HG03025 (cell line): Measurements from ENCODE around the gene MOSPD2.

Source experiments
- ATAC-seq: cut with Tn5 transposase; IDR thresholded peaks from one replicate; pipeline ENCODE4 v1.9.1; 2021; ENCODE audit warnings: mild to moderate bottlenecking, moderate library complexity; ENCODE audit not compliant: unreplicated experiment, low FRiP score

Gene MOSPD2

DNA sequence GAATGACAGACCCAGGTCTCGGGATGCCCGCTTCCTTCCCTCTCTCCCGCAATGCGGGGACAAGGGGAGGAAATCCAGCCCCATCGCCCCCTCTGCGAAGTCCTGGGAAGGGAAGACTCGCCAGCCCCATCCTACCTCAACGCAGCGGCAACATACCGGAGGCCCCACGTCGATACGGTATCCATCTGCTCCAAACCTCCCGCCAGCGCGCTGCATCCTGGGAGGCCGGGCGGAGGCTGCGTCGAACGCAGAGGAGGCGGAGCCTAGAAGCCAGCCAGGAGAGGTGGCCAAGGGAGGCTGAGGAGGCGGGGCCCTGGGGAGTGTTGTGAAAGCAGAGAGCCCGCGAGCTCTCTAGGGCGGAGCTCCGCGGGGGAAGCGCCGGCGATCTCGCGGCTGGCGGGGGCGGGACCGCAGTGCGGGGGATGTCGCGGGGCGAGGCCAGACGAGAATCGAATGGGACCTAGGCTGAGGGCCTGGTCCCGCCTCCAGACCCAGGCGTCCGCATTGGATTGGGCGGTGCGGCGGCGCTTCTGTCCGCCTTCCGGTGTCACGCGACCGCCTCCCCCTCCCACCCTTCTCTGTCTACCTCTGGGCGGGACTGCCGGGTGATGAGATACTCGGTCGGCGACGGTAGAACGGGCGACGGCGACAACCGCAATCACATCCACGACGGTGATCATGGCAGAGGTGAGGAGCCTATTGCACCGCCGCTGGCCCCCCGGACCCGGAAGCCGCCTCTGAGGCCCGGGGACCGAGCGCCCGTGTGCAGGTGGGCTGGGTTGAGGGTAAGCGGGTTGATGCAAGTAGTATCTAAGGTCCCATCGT lies at the start of gene MOSPD2, which contains the start of gene FANCB:
Gene MOSPD2, plus strand, starts transcription at position 571 of the 825 bp plus-strand sequence. Its CDS starts 108 bp downstream, at position 679.
Gene FANCB, minus strand, starts transcription at position 219 of the 825 bp plus-strand sequence. CDS start 7,559 bp downstream, outside the sequence.
- ATAC-seq = peak; percentile 98

DNA sequence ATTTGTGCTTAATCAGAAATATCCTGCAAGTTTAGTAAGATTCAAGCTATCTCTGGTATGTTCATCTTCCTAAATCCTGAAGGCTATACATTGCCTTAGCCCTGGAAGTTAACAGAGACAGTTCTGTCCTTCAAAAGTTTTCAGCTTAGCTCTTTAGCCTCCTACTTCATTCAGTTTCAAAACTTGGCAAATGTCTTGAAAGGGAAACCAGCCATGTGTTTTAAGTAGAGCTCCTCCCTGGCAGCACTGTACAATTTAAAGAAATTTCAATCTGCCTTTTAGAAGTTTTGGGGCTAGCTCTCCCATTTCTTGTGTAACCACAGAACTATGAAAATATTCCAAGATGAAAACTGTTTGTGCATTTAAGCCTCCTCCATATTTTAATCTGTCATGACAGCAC lies 47.4 kb upstream of the MOSPD2 start:
- no peak for ATAC-seq

- no peak for ATAC-seq
Observed at GRCh38 chrX:14826319-14826718, 46.9 kb upstream of the MOSPD2 start.

GRCh38 chrX:14829643-14830042 lies 43.6 kb upstream of the MOSPD2 start:
- ATAC-seq = no peak

GRCh38 chrX:14832151-14832550 lies 41.1 kb upstream of the MOSPD2 start:
- no peak for ATAC-seq

- ATAC-seq = no peak
Observed at GRCh38 chrX:14832586-14832985, 40.6 kb upstream of the MOSPD2 start.

DNA sequence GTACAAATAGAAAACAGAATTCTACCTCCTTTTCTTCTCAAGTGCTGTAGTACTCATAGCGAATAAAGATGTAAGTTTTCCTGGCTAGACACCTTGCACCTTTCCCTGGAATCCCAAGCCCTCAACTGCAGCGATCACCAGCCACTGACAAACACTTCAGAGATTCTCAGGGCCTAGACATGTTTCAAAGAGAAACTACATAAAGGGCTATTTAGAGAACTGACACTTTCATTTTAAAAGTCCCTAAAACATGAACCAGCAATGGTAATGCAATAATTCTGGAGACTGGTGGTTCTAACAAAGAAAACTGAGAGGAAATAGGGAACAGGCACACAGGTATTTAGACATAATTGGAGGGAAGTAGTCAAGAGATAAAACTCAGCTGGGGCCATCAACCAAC lies 36.1 kb upstream of the MOSPD2 start:
- ATAC-seq = no peak

GRCh38 chrX:14843666-14844065 lies 29.6 kb upstream of the MOSPD2 start:
- ATAC-seq = no peak

GRCh38 chrX:14851526-14851925 lies 21.7 kb upstream of the MOSPD2 start:
- ATAC-seq = no peak

DNA sequence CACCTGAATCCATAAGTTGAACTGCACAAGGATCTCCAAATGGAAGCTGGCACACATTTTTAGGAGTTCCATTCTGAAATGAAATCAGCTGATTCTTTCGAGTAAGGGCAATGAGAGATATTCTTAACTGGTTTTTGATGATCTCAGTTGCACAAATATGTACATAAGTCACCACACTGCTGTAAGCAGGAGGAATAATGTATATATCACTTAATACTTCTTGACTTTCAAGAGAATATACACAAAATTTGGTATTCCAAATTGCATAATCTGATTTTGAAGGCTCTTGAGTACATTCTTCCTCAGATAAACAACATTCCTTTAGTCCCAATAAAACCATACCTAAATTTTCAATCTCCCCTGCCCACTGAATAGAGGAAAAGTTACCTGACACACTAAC lies 8.6 kb upstream of the MOSPD2 start:
- no peak for ATAC-seq

DNA sequence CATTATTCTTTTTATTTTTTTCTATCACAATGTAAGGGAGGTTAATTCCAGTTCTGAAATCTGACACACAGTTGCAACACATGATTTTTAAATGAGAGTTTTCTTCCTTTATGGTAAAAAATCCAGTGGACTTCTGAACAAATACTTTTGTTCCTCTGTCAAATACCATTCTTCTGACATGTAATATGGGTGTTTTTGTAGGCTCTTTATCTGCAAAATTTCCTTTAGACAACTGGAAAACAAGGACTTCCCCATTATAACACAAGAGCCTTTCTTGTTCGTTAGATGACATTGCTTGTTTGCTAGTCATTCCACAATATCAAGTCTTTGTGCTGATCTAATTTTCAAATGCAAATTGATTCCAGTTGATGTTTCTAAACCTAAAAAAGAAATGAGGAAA lies 8.0 kb upstream of the MOSPD2 start:
- ATAC-seq = no peak

GRCh38 chrX:14871767-14872166 lies 1.5 kb upstream of the MOSPD2 start:
- ATAC-seq = no peak

- ATAC-seq = no peak
Observed at GRCh38 chrX:14872355-14872754, 866 bp upstream of the MOSPD2 start.

DNA sequence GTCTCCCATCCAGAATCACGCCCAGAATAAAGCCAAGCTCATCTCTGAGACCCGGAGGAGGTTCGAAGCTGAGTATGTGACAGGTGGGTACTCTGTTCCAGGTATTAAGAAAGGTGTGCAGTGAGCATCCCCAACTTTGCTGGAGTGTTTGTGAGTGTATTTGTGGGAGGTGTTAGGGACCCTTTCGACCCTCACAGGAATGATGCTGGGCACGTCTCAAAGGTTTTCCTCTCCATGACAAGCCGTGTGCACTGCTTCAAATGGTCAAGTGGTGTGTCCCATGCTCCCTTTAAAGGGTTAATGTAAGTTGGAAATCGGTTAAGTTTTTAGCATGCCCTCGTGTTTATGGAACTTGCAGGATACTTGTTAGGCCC lies 442 bp downstream of the MOSPD2 start:
- ATAC-seq = no peak

GRCh38 chrX:14875624-14876023 lies 2.4 kb downstream of the MOSPD2 start:
- ATAC-seq = no peak

GRCh38 chrX:14883826-14884225 lies 10.6 kb downstream of the MOSPD2 start:
- no peak for ATAC-seq

DNA sequence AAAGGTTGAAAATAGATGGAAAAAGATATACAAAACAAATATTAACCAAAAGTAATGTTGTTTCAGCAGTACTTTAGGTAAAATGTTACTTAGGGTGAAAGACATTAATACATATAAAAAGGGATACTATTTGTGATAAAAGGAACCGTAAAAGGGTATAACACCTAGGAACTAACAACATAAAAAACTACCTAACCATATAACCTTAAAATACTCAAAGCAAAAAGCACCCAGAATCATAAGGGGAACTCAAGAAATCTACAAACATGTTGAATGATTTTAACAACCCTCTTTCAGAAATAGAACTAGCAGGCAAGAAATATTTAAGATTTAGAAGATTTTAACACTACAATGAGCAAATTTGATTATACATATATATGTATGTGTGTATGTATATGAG lies 11.5 kb downstream of the MOSPD2 start:
- ATAC-seq = no peak

- ATAC-seq = no peak
Observed at GRCh38 chrX:14886252-14886651, 13.0 kb downstream of the MOSPD2 start.

DNA sequence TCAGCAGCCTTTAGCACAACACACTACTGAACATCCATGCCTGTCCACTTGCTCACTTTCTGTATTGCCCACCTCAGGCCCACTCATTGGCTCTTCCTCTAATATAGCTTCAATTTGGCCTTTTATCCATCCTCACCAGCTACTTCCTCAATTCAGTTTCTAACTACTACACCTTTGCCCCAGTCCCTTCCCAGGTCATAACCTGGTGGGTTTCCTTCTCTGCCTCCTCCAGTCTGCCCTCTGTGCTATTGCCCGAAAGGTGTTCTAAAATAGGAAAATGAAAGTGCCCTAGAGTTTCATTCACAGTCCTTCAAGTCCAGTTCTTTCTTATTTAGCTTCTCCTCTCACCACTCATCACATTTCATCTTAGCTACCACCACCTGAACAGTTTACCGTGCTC lies 23.1 kb downstream of the MOSPD2 start:
- no peak for ATAC-seq

- no peak for ATAC-seq
Observed at GRCh38 chrX:14897042-14897441, 23.8 kb downstream of the MOSPD2 start.

DNA sequence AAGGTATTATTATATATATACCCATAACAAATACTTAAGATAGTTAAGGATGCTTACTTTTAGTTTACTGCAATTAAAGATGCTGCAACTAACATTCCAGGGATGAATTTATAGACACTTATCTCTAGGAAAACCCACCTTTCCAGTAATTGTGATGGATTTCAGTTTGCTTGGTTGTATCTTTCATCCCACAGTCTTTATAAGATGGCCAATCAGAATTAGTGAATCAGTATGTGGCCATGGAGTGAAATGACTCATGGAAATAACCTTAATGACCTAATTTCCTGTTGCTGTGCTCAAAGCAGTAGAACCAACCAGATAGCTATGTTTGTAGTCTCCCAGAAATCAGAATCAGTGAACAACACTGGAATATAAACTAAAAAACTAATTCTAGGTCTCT lies 26.4 kb downstream of the MOSPD2 start:
- ATAC-seq = no peak

- ATAC-seq = no peak
Observed at GRCh38 chrX:14902537-14902936, 29.3 kb downstream of the MOSPD2 start.
